Effector CD8-positive, alpha-beta T cell (primary cell): ENCODE results near the gene KHSRP.
"Not testable (repeated sequence)": the region's sequence is repeated elsewhere in the genome, so short reads cannot be mapped to it uniquely, and the experiment has no call there.

Source experiments
- DNase-seq: peaks from one replicate; lab custom pipeline; 2025; lab: John Stamatoyannopoulos, UW

The KHSRP gene

GRCh38 chr19:6417713-6418561, 6.7 kb downstream of the KHSRP start:
- DNase-seq = no peak

- no peak for DNase-seq
Measured at GRCh38 chr19:6416658-6417405, 7.8 kb downstream of the KHSRP start.

- DNase-seq = no peak
Measured at GRCh38 chr19:6415591-6416190, 8.9 kb downstream of the KHSRP start.

GRCh38 chr19:6414793-6415590, 9.6 kb downstream of the KHSRP start:
- no peak for DNase-seq

- no peak for DNase-seq
Measured at GRCh38 chr19:6413721-6414643, 10.6 kb downstream of the KHSRP start.

- DNase-seq = no peak
Measured at GRCh38 chr19:6413291-6413690, 11.3 kb downstream of the KHSRP start.

GRCh38 chr19:6412447-6413091, 12.0 kb downstream of the KHSRP start:
- DNase-seq = peak; percentile 20

- DNase-seq = no peak
Measured at GRCh38 chr19:6412061-6412446, 12.6 kb downstream of the KHSRP start.

- no peak for DNase-seq
Measured at GRCh38 chr19:6409346-6409745, 15.3 kb downstream of the KHSRP start.

- no peak for DNase-seq
Measured at GRCh38 chr19:6406401-6406800, 18.2 kb downstream of the KHSRP start.

- no peak for DNase-seq
Measured at GRCh38 chr19:6402837-6403608, 21.6 kb downstream of the KHSRP start.

GRCh38 chr19:6402058-6402457, 22.6 kb downstream of the KHSRP start:
- DNase-seq = no peak

GRCh38 chr19:6400062-6400944, 24.3 kb downstream of the KHSRP start:
- DNase-seq = not testable (repeated sequence)

- no peak for DNase-seq
Measured at GRCh38 chr19:6396305-6396704, 28.3 kb downstream of the KHSRP start.

GRCh38 chr19:6394831-6395230, 29.8 kb downstream of the KHSRP start:
- DNase-seq = no peak

- DNase-seq = no peak
Measured at GRCh38 chr19:6393983-6394412, 30.6 kb downstream of the KHSRP start.

GRCh38 chr19:6393074-6393982, 31.3 kb downstream of the KHSRP start, which contains the start of gene GTF2F1:
Gene GTF2F1 (minus strand): TSS chr19:6393164. CDS start chr19:6392995, 169 bp downstream.
- DNase-seq = peak; percentile 97
